Esophagus (tissue), 2 donors: ENCODE measurements around the gene NFIX. TPM values are rescaled to one million over a fixed set of nuclear protein-coding genes. Genes with fewer than 3 reads are reported as not detected.

ENCODE experiments used
- H3K27ac ChIP-seq, 2 donors: one replicate each; pipeline ENCODE4 v1.5.1; 2013; ENCODE audit warnings: low read depth in 2 of 2, mild to moderate bottlenecking in 2 of 2, inconsistent platforms in 1 of 2, low read length in 1 of 2, moderate library complexity in 1 of 2
- H3K27me3 ChIP-seq, 2 donors: one replicate each; pipeline ENCODE4 v1.6.1; 2013; ENCODE audit warnings: low read length in 2 of 2, control low read depth in 1 of 2, mild to moderate bottlenecking in 1 of 2; ENCODE audit not compliant: insufficient read depth in 2 of 2, control insufficient read depth in 1 of 2
- H3K36me3 ChIP-seq, 2 donors: one replicate each; pipeline ENCODE4 v1.6.1; 2013; ENCODE audit warnings: low read length in 1 of 2; ENCODE audit not compliant: control insufficient read depth in 2 of 2, insufficient read depth in 2 of 2
- H3K4me1 ChIP-seq, 2 donors: one replicate each; pipeline ENCODE4 v1.6.1; 2013; ENCODE audit warnings: low read length in 1 of 2; ENCODE audit not compliant: control insufficient read depth in 2 of 2, insufficient read depth in 2 of 2
- H3K4me3 ChIP-seq, 2 donors: one replicate each; pipeline ENCODE4 v1.5.1; 2013; ENCODE audit warnings: low read length in 2 of 2, mild to moderate bottlenecking in 2 of 2, low read depth in 1 of 2, moderate library complexity in 1 of 2
- H3K9me3 ChIP-seq, 2 donors: one replicate each; pipeline ENCODE4 v1.6.1; 2013; ENCODE audit warnings: mild to moderate bottlenecking in 2 of 2, low read depth in 1 of 2, low read length in 1 of 2, moderate library complexity in 1 of 2; ENCODE audit not compliant: control insufficient read depth in 2 of 2, insufficient read depth in 1 of 2
- WGBS, 2 donors: extraction: QIAGEN DNeasy Blood & Tissue Kit; methylation state at CpG; one replicate each; pipeline ENCODE4 v1.1.7; 2013; 5-methylcytosine and 5-hydroxymethylcytosine counted together
- polyA plus RNA-seq, 2 donors: library from polyadenylated mRNA; stranded (reverse); fragments of 200-250 nt; gene quantifications; one replicate each; pipeline ENCODE4 v1.2.3, GENCODE V29; 2013
- donor health status: healthy with polysubstance abuse.
- donor health status: Bipolar disorder and iron deficiency.

NFIX gene
- 10 to 100 TPM; 26.9 to 38.5 TPM for polyA plus RNA-seq

GRCh38 chr19:12994701-12995595 lies at the start of gene NFIX:
NFIX (plus strand) TSS chr19:12995475; CDS start chr19:12995838, 363 bp downstream.
- WGBS, 2 donors: 7 to 23% methylated on average over 26 to 81 of the region's 84 CpGs
- H3K4me1 ChIP-seq: peaks cover 4 to 24% of the 10 kb centered on the region in 2 donors
- peaks cover 0 to 10% of the 10 kb centered on the region in 2 donors for H3K36me3 ChIP-seq
- peak within 1 kb of the TSS; percentile 89 to 92 for H3K27ac ChIP-seq
- H3K4me3 ChIP-seq: peak within 1 kb of the TSS; percentile 88 to 97
- no peaks in the 10 kb centered on the region for H3K9me3 ChIP-seq
- no peaks in the 10 kb centered on the region for H3K27me3 ChIP-seq

DNA sequence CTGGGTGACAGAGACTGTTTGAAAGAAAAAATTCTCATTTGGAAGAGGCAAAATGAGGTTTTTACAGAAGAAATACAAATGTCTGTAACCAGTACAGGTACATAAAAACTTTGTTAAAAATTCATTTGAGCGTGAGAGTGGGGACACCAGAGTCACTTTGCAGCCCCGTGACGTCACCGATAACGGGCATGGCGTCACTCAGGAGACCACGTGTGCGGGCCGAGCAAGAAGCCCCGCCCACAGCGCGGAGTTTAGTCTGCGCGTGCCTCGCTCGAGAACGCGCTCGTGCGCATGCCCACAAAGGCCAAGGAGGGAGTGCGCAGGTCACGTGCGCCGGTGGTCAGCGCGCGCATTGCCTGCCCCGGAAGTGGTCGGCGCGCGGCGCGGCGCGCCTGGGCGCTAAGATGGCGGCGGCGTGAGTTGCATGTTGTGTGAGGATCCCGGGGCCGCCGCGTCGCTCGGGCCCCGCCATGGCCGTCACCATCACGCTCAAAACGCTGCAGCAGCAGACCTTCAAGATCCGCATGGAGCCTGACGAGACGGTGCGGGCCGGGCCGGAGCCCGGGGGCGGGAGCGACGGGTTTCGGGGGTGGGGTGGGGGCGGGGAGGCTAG lies 49.7 kb upstream of the NFIX start, which contains the start of gene RAD23A:
TSS of gene RAD23A (plus strand) at position 384 of the 613 bp plus-strand sequence. CDS start at position 471, 87 bp downstream.
- Histone ChIP-seq H3K36me3 (peaks cover 20 to 49% of the 10 kb centered on the region in 2 donors), H3K4me3 (peak within 1 kb of the TSS; percentile 74 to 86), H3K4me1 (peaks cover 2 to 8% of the 10 kb centered on the region in 2 donors), H3K9me3 (no peaks in the 10 kb centered on the region), H3K27me3 (no peaks in the 10 kb centered on the region), H3K27ac (peak within 1 kb of the TSS; percentile 98 to 99)
- WGBS, 2 donors: 0 to 1% methylated on average over 48 to 62 of the region's 62 CpGs

GRCh38 chr19:12946092-12946721 lies 49.1 kb upstream of the NFIX start:
- Histone ChIP-seq H3K4me1 (peaks cover 2 to 6% of the 10 kb centered on the region in 2 donors), H3K36me3 (peaks cover 20 to 48% of the 10 kb centered on the region in 2 donors)
- WGBS, 2 donors: 0 to 1% methylated on average over 36 to 40 of the region's 40 CpGs

GRCh38 chr19:12946731-12947496 lies 48.4 kb upstream of the NFIX start:
- H3K4me1 ChIP-seq: peaks cover 2 to 6% of the 10 kb centered on the region in 2 donors
- H3K4me3 ChIP-seq: peak overlapping the region; percentile 74 to 86
- no peaks in the 10 kb centered on the region for H3K27me3 ChIP-seq
- WGBS, 2 donors: 52 to 59% methylated on average over 14 of the region's 14 CpGs
- peaks cover 23 to 48% of the 10 kb centered on the region in 2 donors for H3K36me3 ChIP-seq
- peak overlapping the region; percentile 36 to 98 for H3K27ac ChIP-seq
- no peaks in the 10 kb centered on the region for H3K9me3 ChIP-seq

More at GRCh38 chr19:12946092-12946721, 49.1 kb upstream of the NFIX start:
- H3K4me3 ChIP-seq: peak overlapping the region; percentile 74 to 86
- H3K27me3 ChIP-seq: no peaks in the 10 kb centered on the region
- H3K27ac ChIP-seq: peak overlapping the region; percentile 98 to 99
- H3K9me3 ChIP-seq: no peaks in the 10 kb centered on the region

DNA sequence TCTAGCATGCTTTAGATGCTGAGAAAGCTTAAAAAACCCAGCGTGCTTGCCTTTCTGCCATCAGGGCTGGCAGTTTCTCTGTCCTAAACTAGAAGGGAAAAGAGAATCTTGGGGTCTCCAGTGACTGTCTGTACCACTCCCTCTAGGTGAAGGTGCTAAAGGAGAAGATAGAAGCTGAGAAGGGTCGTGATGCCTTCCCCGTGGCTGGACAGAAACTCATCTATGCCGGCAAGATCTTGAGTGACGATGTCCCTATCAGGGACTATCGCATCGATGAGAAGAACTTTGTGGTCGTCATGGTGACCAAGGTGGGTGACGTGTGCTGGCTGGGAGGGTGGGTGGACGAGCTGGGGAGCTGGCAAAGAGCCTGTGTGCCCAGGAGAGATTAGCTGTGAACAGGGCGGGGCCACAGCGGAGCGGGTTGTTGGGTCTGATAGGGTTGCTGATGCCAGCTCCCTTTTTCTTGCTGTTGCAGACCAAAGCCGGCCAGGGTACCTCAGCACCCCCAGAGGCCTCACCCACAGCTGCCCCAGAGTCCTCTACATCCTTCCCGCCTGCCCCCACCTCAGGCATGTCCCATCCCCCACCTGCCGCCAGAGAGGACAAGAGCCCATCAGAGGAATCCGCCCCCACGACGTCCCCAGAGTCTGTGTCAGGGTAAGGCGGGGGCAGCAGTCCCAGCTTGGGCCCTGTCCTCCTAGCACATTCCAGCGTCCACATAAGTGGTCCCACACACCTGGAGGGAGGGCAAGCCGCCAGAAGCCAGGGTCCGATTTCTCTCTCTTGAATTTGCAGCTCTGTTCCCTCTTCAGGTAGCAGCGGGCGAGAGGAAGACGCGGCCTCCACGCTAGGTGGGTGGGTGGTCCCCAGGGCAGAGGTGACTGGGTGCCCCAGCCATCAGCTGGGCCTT lies 47.3 kb upstream of the NFIX start:
- WGBS, 2 donors: 80 to 83% methylated on average over 27 to 28 of the region's 28 CpGs
- no peaks in the 10 kb centered on the region for H3K9me3 ChIP-seq
- no peak overlapping the region for H3K4me3 ChIP-seq
- H3K36me3 ChIP-seq: peaks cover 26 to 48% of the 10 kb centered on the region in 2 donors
- H3K27ac ChIP-seq: no peak overlapping the region
- peaks cover 2 to 6% of the 10 kb centered on the region in 2 donors for H3K4me1 ChIP-seq
- H3K27me3 ChIP-seq: no peaks in the 10 kb centered on the region

GRCh38 chr19:12948612-12949362 lies 46.5 kb upstream of the NFIX start:
- H3K27ac ChIP-seq: no peak overlapping the region
- no peak overlapping the region for H3K4me3 ChIP-seq
- H3K9me3 ChIP-seq: no peaks in the 10 kb centered on the region
- no peaks in the 10 kb centered on the region for H3K27me3 ChIP-seq
- peaks cover 23 to 43% of the 10 kb centered on the region in 2 donors for H3K36me3 ChIP-seq
- peaks cover 2 to 10% of the 10 kb centered on the region in 2 donors for H3K4me1 ChIP-seq
- 84 to 91% methylated on average over 30 of the region's 30 CpGs for WGBS, 2 donors

DNA sequence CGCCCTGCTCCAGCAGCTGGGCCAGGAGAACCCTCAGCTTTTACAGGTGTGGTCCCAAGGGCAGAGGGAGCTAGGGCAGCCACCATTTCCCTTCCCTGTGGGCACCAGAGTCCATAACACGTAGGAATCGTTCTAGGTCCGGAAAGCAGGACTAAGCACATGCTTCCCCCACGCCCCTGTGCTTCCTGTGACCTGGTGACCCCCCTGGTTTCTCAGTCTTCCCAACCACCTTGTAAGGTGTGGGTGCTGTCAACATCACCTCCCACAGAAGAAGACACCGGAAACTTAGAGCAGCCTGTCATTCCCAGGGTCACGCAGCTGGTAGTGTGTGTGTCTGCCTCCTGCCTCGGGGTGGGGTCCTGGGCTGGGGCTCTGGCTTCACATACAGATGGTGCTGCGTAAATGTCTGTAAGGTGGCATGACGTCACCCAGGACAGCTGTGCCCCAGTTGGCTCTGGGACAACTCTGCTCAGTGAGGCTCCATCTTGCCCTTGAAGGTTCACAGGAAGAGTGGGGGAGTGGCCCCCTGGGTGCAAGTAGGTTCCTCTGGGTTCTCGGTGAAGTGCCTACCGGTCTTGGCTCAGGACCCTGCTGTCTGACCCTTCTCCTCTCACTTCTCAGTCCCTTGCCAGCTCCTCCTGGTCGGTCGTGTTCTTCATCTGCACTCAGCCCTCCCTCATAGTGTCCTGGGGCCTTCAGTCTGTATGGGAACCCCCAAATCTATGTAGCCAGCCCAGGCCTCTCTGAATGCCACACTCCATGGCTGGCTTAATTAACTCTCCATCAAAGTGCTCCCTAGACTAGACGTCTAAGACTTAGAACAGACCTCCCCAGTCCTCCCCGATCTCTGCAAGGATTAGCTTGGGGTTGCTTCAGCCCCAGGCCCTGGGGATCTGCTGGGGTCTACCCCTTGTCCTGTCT lies 45.7 kb upstream of the NFIX start:
- no peak overlapping the region for H3K27ac ChIP-seq
- H3K36me3 ChIP-seq: peaks cover 21 to 40% of the 10 kb centered on the region in 2 donors

More for the DNA sequence above, 45.7 kb upstream of the NFIX start:
- peaks cover 5 to 15% of the 10 kb centered on the region in 2 donors for H3K4me1 ChIP-seq
- H3K9me3 ChIP-seq: no peaks in the 10 kb centered on the region
- 81 to 86% methylated on average over 16 of the region's 16 CpGs for WGBS, 2 donors
- no peak overlapping the region for H3K4me3 ChIP-seq
- no peaks in the 10 kb centered on the region for H3K27me3 ChIP-seq
